ENCODE measurements around the gene SLC20A1.

The SLC20A1 gene

DNA sequence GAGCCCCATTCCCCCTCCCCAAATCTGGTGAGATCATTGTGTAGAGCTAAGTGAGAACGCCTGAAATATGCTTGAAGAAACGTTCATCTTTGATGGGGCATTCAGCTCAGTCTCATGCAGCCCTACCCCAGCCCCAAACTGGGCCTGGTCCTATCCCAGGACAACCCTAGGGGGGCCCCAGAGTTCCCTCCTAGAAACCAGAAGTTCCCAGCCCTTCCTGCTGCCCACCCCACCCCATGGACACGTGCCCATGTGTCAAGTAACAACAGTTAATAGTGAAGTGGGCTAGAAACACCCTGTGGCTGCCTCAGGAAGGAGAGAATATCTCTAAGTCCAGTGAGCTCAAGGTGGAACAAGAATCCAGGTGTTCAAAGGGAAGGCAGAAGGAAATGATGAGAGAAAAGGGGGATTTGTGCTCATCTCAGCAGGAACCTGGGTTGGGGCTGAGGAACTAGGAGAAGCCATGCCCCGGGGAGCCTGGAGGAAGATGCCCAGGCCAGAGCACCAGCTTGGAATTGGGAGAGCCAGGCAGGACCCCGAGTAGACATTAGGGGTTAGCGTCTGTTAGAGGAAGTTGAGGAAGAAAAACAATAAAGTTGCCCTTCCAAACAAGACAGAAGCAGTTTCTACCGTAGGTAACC lies 20.1 kb upstream of the SLC20A1 start:
- DNase-seq, result no peak

- DNase-seq, result peak; percentile 57
Measured at GRCh38 chr2:112626604-112627059, 19.1 kb upstream of the SLC20A1 start.

- DNase-seq, result no peak
Measured at GRCh38 chr2:112627060-112628040, 18.4 kb upstream of the SLC20A1 start.

GRCh38 chr2:112629224-112629623 lies 16.5 kb upstream of the SLC20A1 start:
- DNase-seq, result no peak

DNA sequence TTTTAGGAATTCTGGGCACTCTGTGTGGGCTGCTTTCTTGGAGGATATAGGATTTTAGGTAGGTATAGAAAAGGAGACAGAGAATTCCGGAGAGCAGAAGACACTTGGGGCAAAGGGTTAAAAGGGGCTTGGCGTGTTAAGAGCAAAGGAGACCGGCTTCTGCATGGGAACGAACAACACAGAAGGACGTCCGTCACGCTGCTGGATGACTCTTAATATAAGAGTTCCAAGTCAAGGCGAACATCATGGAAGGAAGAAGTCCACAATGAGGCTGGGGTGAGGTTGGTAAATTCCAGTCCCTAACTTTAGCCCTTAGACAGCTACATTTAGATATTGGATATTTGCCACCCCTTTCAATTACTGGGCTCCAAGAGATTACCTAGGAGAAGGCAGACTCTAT lies 15.9 kb upstream of the SLC20A1 start:
- no peak for DNase-seq

DNA sequence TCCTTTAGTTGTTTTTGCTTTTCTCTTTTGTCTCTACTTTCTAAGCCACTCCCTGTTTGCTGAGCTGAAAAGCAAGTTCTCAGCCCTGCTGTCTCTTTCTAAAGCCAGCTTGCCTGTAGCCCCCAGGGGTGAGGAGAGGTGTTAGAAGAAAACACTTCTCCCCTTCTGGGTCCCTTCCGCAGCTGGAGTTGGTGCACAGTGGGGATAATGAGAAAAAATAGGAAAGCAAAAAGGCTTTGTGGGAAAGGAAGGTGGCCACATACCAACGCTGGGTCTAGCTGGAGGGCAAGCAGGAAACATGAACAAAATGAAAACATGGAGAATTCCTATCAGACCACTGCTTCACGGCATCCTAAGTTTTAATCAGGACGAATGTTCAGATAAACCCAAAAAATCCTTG lies 15.5 kb upstream of the SLC20A1 start:
- no peak for DNase-seq

DNA sequence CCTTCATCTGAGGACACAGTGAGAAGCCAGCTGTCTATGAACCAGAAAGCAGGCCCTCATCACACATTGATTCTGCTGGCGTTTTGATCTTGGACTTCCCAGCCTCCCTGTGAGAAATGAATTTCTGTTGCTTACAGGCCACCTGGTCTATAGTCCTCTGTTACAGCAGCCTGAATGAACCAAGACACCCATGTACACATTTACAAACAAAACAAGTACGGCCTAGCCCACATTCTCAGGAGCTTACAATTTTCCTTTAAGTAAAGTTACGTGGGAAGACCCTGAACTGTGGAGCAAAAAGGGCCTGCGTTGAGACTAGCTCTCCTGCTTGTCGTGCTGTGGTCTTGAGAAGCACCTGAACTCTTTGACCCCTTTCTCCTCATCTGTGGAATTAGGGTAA lies 12.0 kb upstream of the SLC20A1 start:
- DNase-seq, result no peak

DNA sequence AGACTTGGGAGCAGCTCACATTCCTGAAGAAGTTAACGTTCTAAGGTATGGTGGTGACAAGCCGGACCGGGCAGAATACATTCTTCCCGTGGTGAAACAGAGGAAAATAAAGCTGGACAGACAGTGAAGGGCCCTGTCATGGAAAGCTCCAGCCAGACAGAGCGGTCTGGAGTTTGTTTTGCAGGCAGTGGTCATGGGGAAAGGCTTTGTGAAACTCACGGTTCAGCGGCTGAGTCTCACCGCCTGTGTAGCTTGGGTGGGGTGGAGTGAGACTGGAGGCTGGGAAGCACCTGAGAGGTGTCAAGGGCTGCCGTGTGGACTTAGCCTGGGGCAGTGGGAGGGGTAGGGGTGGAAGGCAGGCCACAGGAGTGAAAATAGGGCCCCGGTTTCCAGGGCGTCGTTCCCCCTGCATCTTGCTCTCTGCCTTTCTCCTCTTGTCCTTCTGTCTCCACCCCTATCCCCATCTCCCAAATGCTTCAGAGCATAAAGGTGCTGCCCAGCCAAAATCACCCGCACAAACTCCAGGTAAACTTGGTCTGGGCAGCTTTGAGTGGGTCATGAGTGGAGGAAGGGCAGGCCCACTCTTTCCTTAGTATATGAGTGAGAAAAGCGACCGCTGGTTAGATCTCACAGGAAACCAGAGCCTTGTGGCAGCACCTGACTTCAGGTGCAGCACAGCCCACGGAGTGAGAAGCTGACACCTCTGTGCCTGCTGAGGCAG lies 11.4 kb upstream of the SLC20A1 start:
- DNase-seq, result no peak

DNA sequence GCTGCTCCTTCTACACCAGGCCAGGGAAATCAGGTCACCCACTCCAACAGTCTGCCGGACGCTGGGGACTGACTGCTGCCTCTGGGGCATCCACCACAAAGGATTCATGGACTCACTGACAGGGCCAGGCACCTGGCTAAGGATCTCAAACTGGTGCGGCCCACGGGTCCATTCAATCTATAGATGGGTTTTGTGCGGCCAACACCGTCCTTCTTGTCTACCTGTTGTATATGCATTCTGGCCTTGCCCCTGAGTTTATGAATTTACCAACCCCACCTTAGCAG lies 10.9 kb upstream of the SLC20A1 start:
- DNase-seq, result no peak

GRCh38 chr2:112636605-112637288 lies 9.0 kb upstream of the SLC20A1 start:
- no peak for DNase-seq

GRCh38 chr2:112637289-112637660 lies 8.5 kb upstream of the SLC20A1 start:
- DNase-seq, result no peak

- DNase-seq, result no peak
Measured at GRCh38 chr2:112639936-112640335, 5.8 kb upstream of the SLC20A1 start.

DNA sequence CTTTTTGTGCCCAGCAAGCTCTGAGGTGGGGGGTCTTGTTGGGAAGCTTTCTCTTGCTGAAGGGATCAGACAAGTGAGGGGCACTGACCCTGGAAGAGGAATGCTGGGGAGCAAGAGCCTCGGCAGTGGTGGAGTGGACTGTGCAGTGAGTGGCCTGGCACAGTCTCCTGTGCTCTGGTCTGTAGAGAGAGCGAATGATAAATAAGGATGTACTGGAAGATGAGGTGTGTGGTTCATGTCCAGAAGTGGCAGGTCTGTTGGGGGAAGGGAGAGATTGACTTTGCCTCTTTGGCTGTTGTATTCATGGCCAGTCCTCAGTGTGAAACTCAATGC lies 5.3 kb upstream of the SLC20A1 start:
- no peak for DNase-seq

DNA sequence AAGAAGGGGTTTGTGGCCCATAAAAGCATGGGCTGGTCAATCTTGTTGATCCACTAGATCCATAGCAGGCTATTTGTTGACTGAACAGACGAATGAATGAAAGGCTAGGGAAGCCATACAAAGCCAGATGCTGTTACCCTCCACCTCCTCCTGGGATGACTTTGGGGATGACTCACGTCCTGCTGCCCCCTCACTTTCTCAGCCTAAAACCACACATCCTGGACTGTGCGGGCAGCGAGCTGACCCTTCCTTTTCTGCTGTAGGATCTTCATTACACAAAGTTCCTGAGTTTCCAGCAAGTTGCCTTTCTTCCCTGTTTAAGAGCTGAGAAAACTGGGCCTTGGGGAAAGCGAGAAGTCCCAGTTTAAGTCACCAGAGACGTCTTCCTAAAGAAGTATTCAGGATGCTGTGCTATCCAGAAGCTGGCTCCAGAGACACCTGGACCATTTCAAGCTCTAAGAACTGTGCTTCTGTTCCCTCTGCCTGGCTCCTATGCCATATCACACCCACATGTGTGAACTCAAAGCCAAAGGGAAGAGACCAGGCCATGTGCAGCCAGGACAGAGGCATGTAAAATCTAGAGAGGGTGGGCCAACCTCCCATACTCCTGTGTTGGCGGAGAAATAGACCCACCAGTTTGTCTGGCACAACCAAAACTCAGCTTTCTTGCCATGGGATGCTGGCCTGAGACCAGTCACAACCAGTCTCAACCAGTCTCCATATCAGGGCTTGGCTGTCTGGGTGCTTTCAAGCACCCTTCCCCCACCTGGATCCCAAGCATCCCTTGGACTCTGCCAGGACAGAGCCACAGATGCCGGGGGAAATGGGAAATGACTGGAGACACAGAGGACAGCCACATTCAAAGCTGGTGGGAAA lies 4.7 kb upstream of the SLC20A1 start:
- DNase-seq, result no peak

GRCh38 chr2:112641701-112642100 lies 4.0 kb upstream of the SLC20A1 start:
- no peak for DNase-seq

- no peak for DNase-seq
Measured at GRCh38 chr2:112642561-112642960, 3.2 kb upstream of the SLC20A1 start.

- no peak for DNase-seq
Measured at GRCh38 chr2:112642966-112643365, 2.8 kb upstream of the SLC20A1 start.

GRCh38 chr2:112643488-112643887 lies 2.3 kb upstream of the SLC20A1 start:
- DNase-seq, result no peak

GRCh38 chr2:112644155-112644932 lies 1.4 kb upstream of the SLC20A1 start:
- DNase-seq, result no peak

- DNase-seq, result no peak
Measured at GRCh38 chr2:112644933-112645309, 818 bp upstream of the SLC20A1 start.

- no peak for DNase-seq
Measured at GRCh38 chr2:112646102-112646719, 472 bp downstream of the SLC20A1 start.
